Esophagus squamous epithelium (tissue), 5 donors: Measurements from ENCODE around the gene VANGL2. TPM values are rescaled to one million over a fixed set of nuclear protein-coding genes. Genes with fewer than 3 reads are reported as not detected.
A peak's percentile ranks its signal among the peaks of the same experiment; 100 is the strongest.

Source experiments
- DNase-seq: peaks from one replicate; lab custom pipeline; 2025; lab: John Stamatoyannopoulos, UW
- H3K27ac ChIP-seq, 4 donors: fragments of 200-600 bp; sonication (generic); one replicate each; pipeline ENCODE4 v1.5.1; 2016 to 2019; ENCODE audit warnings: mild to moderate bottlenecking in 1 of 4
- H3K27me3 ChIP-seq, 4 donors: fragments of 200-600 bp; sonication (generic); 1 replicate in 3 of 4; 2 replicates in 1 of 4; pipeline versions ENCODE4 v1.5.1 to v1.6.0; 2017 to 2021; ENCODE audit warnings: antibody characterized with exemption in 1 of 4
- H3K36me3 ChIP-seq, 3 donors: fragments of 200-600 bp; sonication (generic); one replicate each; pipeline ENCODE4 v1.5.1; 2016 to 2019
- H3K4me1 ChIP-seq, 3 donors: fragments of 200-600 bp; sonication (generic); one replicate each; pipeline ENCODE4 v1.5.1; 2017 to 2019
- H3K4me3 ChIP-seq, 4 donors: fragments of 200-600 bp; sonication (generic); 1 replicate in 3 of 4; 2 replicates in 1 of 4; pipeline ENCODE4 v1.5.1; 2016 to 2019; ENCODE audit warnings: mild to moderate bottlenecking in 2 of 4, moderate library complexity in 1 of 4
- H3K9me3 ChIP-seq, 3 donors: fragments of 200-600 bp; sonication (generic); one replicate each; pipeline ENCODE4 v1.5.1; 2016 to 2019
- CTCF ChIP-seq, 6 experiments: fragments of 450-650 bp in 4 of 6; fragments of 200-600 bp in 2 of 6; sonication (generic) in 2 of 6; IDR thresholded peaks; one replicate each; pipeline ENCODE4 v1.5.1; 2016 to 2019; ENCODE audit warnings: antibody characterized with exemption in 6 of 6, mild to moderate bottlenecking in 4 of 6, moderate library complexity in 4 of 6
- POLR2A ChIP-seq, 4 donors: fragments of 450-650 bp; IDR thresholded peaks; one replicate each; pipeline ENCODE4 v1.6.1; 2017; ENCODE audit warnings: antibody characterized with exemption in 4 of 4, mild to moderate bottlenecking in 4 of 4, moderate library complexity in 3 of 4
- WGBS, 2 donors: methylation state at CpG; one replicate each; pipeline ENCODE4 v1.1.5; 2018; 5-methylcytosine and 5-hydroxymethylcytosine counted together
- intact Hi-C: fragments of 100-400 bp; cut with DNase I; formaldehyde crosslinking; loops from one replicate; pipeline ENCODE4 v1.15.0; 2022
- total RNA-seq, 4 donors: library from RNA; depleted of rRNA; stranded (reverse); fragments of >200 nt; gene quantifications; one replicate each; pipeline ENCODE4 v1.1.0, GENCODE V29; 2016
- donor health status: DM: yes; HTN: yes; CAD: no.

Gene VANGL2
- total RNA-seq, 4 donors from 2014 or later = 5.9 to 10.8 (median 7.7) TPM

- Histone ChIP-seq H3K27me3 (no peaks in the 10 kb centered on the region), H3K4me3 (no peak overlapping the region), H3K4me1 (peaks cover 4 to 13% (median 6%) of the 10 kb centered on the region in 3 donors), H3K36me3 (peaks cover 0 to 7% (median 0%) of the 10 kb centered on the region in 3 donors), H3K9me3 (no peaks in the 10 kb centered on the region), H3K27ac (no peak overlapping the region)
- intact Hi-C loops = no loop called here
- WGBS, 2 donors = 92 to 93% methylated on average over 8 of the region's 8 CpGs
- TF ChIP-seq POLR2A (IDR thresholded peaks at IDR 0.05) = no peak
- no peak for TF ChIP-seq CTCF (IDR thresholded peaks at IDR 0.05)
- no peak for DNase-seq
Measured at GRCh38 chr1:160394673-160395072, 5.7 kb upstream of the VANGL2 start.

- Histone ChIP-seq H3K36me3 (no peaks in the 10 kb centered on the region), H3K4me3 (no peak overlapping the region), H3K27ac (no peak overlapping the region), H3K27me3 (peaks cover 0 to 17% (median 0%) of the 10 kb centered on the region in 4 donors), H3K9me3 (no peaks in the 10 kb centered on the region), H3K4me1 (peaks cover 5 to 43% (median 17%) of the 10 kb centered on the region in 3 donors)
- TF ChIP-seq CTCF (IDR thresholded peaks at IDR 0.05) (no peak), POLR2A (IDR thresholded peaks at IDR 0.05) (no peak)
- DNase-seq = no peak
- WGBS, 2 donors = 71 to 80% methylated on average over 1 of the region's 1 CpG
- intact Hi-C loops = no loop called here
Measured at GRCh38 chr1:160397651-160398050, 2.7 kb upstream of the VANGL2 start.

GRCh38 chr1:160398823-160399222 is 1.5 kb upstream of the VANGL2 start:
- intact Hi-C loops = no loop called here
- H3K4me3 ChIP-seq = no peak overlapping the region
- TF ChIP-seq POLR2A (IDR thresholded peaks at IDR 0.05) (no peak), CTCF (IDR thresholded peaks at IDR 0.05) (no peak)
- DNase-seq = no peak
- H3K9me3 ChIP-seq = no peaks in the 10 kb centered on the region
- peaks cover 0 to 17% (median 0%) of the 10 kb centered on the region in 4 donors for H3K27me3 ChIP-seq
- peak overlapping the region in 2 of 4 donors; percentile 33 to 86 for H3K27ac ChIP-seq
- WGBS, 2 donors = 45 to 63% methylated on average over 2 to 4 of the region's 4 CpGs
- peaks cover 5 to 54% (median 29%) of the 10 kb centered on the region in 3 donors for H3K4me1 ChIP-seq
- no peaks in the 10 kb centered on the region for H3K36me3 ChIP-seq

GRCh38 chr1:160399544-160400222 is 681 bp upstream of the VANGL2 start:
- TF ChIP-seq CTCF (IDR thresholded peaks at IDR 0.05) = no peak
- Histone ChIP-seq H3K36me3 (no peaks in the 10 kb centered on the region), H3K27me3 (peaks cover 0 to 17% (median 0%) of the 10 kb centered on the region in 4 donors), H3K27ac (peak overlapping the region; percentile 62 to 86 (median 84)), H3K4me3 (peak overlapping the region; percentile 51 to 90 (median 78)), H3K9me3 (no peaks in the 10 kb centered on the region), H3K4me1 (peaks cover 5 to 63% (median 38%) of the 10 kb centered on the region in 3 donors)
- intact Hi-C loops = no loop called here
- no peak for DNase-seq
- WGBS, 2 donors = 18 to 33% methylated on average over 4 to 17 of the region's 17 CpGs

- intact Hi-C loops = no loop called here
- 6 to 8% methylated on average over 20 to 23 of the region's 55 CpGs for WGBS, 2 donors
- H3K27ac ChIP-seq = peak overlapping the region; percentile 62 to 86 (median 84)
- no peak for DNase-seq
- peak overlapping the region; percentile 51 to 90 (median 78) for H3K4me3 ChIP-seq
- H3K4me1 ChIP-seq = peaks cover 5 to 75% (median 48%) of the 10 kb centered on the region in 3 donors
- H3K27me3 ChIP-seq = peaks cover 0 to 17% (median 0%) of the 10 kb centered on the region in 4 donors
- no peaks in the 10 kb centered on the region for H3K36me3 ChIP-seq
- H3K9me3 ChIP-seq = no peaks in the 10 kb centered on the region
- no peak for TF ChIP-seq POLR2A (IDR thresholded peaks at IDR 0.05)
- TF ChIP-seq CTCF (IDR thresholded peaks at IDR 0.05) = no peak
Measured at GRCh38 chr1:160400646-160401486, 502 bp downstream of the VANGL2 start.
